GM23338 (cell line): Measurements from ENCODE around the gene GPC5. TPM values are rescaled to one million over a fixed set of nuclear protein-coding genes. Genes with fewer than 3 reads are reported as not detected.

Source experiments
- ATAC-seq: fragments of 200-7000 bp; cut with Tn5 transposase; 3 replicates; pipeline ENCODE4 v1.9.1; 2020
- DNase-seq: peaks from one replicate; pipeline ENCODE4 v3.0.0-alpha.2; 2015; ENCODE audit warnings: low spot score
- H2AFZ ChIP-seq: fragments of 200-600 bp; sonication (generic); 2 replicates; pipeline ENCODE4 v1.8.0; 2016; ENCODE audit warnings: antibody characterized with exemption, mild to moderate bottlenecking, moderate library complexity
- H3F3A ChIP-seq: fragments of 200-600 bp; sonication (generic); replicated peaks from 2 replicates; pipeline ENCODE4 v1.8.0; 2017; ENCODE audit warnings: antibody characterized with exemption, mixed run types, low read depth
- H3K27ac ChIP-seq: fragments of 200-600 bp; sonication (generic); 2 replicates; pipeline ENCODE4 v1.6.1; 2016; ENCODE audit warnings: low read depth
- H3K27me3 ChIP-seq: fragments of 200-600 bp; sonication (generic); 2 replicates; pipeline ENCODE4 v1.8.0; 2016; ENCODE audit warnings: mild to moderate bottlenecking, mixed run types, moderate library complexity; ENCODE audit not compliant: insufficient read depth
- H3K36me3 ChIP-seq: fragments of 200-600 bp; sonication (generic); 2 replicates; pipeline ENCODE4 v1.8.0; 2016; ENCODE audit warnings: mild to moderate bottlenecking; ENCODE audit not compliant: insufficient read depth
- H3K4me1 ChIP-seq: fragments of 200-600 bp; sonication (generic); 2 replicates; pipeline ENCODE4 v1.8.0; 2016; ENCODE audit warnings: mild to moderate bottlenecking, moderate library complexity; ENCODE audit not compliant: insufficient read depth
- H3K4me2 ChIP-seq: fragments of 200-600 bp; sonication (generic); 2 replicates; pipeline ENCODE4 v1.7.1; 2017; ENCODE audit warnings: mixed run types
- H3K4me3 ChIP-seq: fragments of 200-600 bp; sonication (generic); 2 replicates; pipeline ENCODE4 v1.6.1; 2016; ENCODE audit warnings: mixed run types
- H3K79me2 ChIP-seq: fragments of 200-600 bp; sonication (generic); replicated peaks from 2 replicates; pipeline ENCODE4 v1.8.0; 2017; ENCODE audit warnings: mild to moderate bottlenecking; ENCODE audit not compliant: insufficient read depth
- H3K9me2 ChIP-seq: fragments of 200-600 bp; sonication (generic); 2 replicates; pipeline ENCODE4 v1.8.0; 2017; ENCODE audit not compliant: insufficient read depth
- H4K20me1 ChIP-seq: fragments of 200-600 bp; sonication (generic); replicated peaks from 2 replicates; pipeline ENCODE4 v1.8.0; 2017; ENCODE audit warnings: mild to moderate bottlenecking; ENCODE audit not compliant: insufficient read depth
- H3K27ac Mint-ChIP-seq: 2 replicates; pipeline ENCODE4 v1.8.0; 2020; ENCODE audit warnings: inconsistent platforms, mild to moderate bottlenecking, moderate library complexity, mixed read lengths
- H3K27me3 Mint-ChIP-seq: 3 replicates; pipeline ENCODE4 v1.8.0; 2022; ENCODE audit warnings: low read depth, mild to moderate bottlenecking, moderate library complexity, mixed read lengths, inconsistent platforms; ENCODE audit not compliant: insufficient read depth, poor library complexity
- H3K36me3 Mint-ChIP-seq: 3 replicates; pipeline ENCODE4 v1.8.0; 2021; ENCODE audit warnings: low read depth, mild to moderate bottlenecking, inconsistent platforms, moderate library complexity, mixed read lengths
- H3K4me1 Mint-ChIP-seq: 3 replicates; pipeline ENCODE4 v1.8.0; 2020; ENCODE audit warnings: mild to moderate bottlenecking, inconsistent platforms, mixed read lengths
- H3K4me3 Mint-ChIP-seq: 3 replicates; pipeline ENCODE4 v1.8.0; 2021; ENCODE audit warnings: moderate library complexity, mild to moderate bottlenecking, inconsistent platforms, mixed read lengths
- H3K9me3 Mint-ChIP-seq: 3 replicates; pipeline ENCODE4 v1.8.0; 2020; ENCODE audit warnings: moderate library complexity, mild to moderate bottlenecking, inconsistent platforms, mixed read lengths
- CREB1 ChIP-seq: fragments of 250-450 bp; sonication (Bioruptor Pico); IDR thresholded peaks from 2 replicates; pipeline ENCODE4 v1.5.0; 2020; ENCODE audit warnings: low read depth, mild to moderate bottlenecking, moderate library complexity
- ETS1 ChIP-seq: IDR thresholded peaks from 2 replicates; pipeline ENCODE4 v1.6.1; 2016; ENCODE audit warnings: antibody characterized with exemption
- EZH2 ChIP-seq: fragments of 200-600 bp; sonication (generic); IDR thresholded peaks from one replicate; pipeline ENCODE4 v1.8.0; 2017; ENCODE audit warnings: antibody characterized with exemption, mild to moderate bottlenecking, low read depth; ENCODE audit not compliant: unreplicated experiment
- JUNB ChIP-seq: IDR thresholded peaks from one replicate; pipeline ENCODE4 v1.6.1; 2016; ENCODE audit warnings: antibody characterized with exemption; ENCODE audit not compliant: unreplicated experiment
- NANOG ChIP-seq: IDR thresholded peaks from 2 replicates; pipeline ENCODE4 v1.6.1; 2016; ENCODE audit warnings: antibody characterized with exemption, borderline replicate concordance
- POLR2AphosphoS5 ChIP-seq: IDR thresholded peaks from 2 replicates; pipeline ENCODE4 v1.6.1; 2016; ENCODE audit warnings: antibody characterized with exemption, low read depth
- ZNF114 ChIP-seq: fragments of 250-450 bp; sonication (Bioruptor Pico); IDR thresholded peaks from 2 replicates; pipeline ENCODE4 v1.5.0; 2020; ENCODE audit warnings: mild to moderate bottlenecking, moderate library complexity
- ZNF331 ChIP-seq: fragments of 250-450 bp; sonication (Bioruptor Pico); IDR thresholded peaks from 2 replicates; pipeline ENCODE4 v1.5.0; 2020; ENCODE audit warnings: low read depth, mild to moderate bottlenecking, moderate library complexity
- polyA plus RNA-seq: library from polyadenylated mRNA; unstranded; fragments of >200 nt; fragmentation: Nextera tagmentation; extraction: Ambion mirVana; gene quantifications from 2 replicates; pipeline ENCODE4 v1.2.1, GENCODE V29; 2016
- total RNA-seq: library from RNA; depleted of rRNA; stranded (reverse); fragments of >200 nt; shearing (Covaris generic); gene quantifications from 2 replicates; pipeline ENCODE4 v1.2.3, GENCODE V29; 2014
- TF ChIP-seq, protein P1 (sequence below), 2 experiments: fragments of 200-600 bp in 1 of 2; sonication (generic) in 1 of 2; conservative IDR thresholded peaks; 2 replicates each; pipeline versions ENCODE4 v1.5.1 to v1.6.1; 2016 to 2017; ENCODE audit warnings: antibody characterized with exemption in 2 of 2, low read depth in 2 of 2, mild to moderate bottlenecking in 2 of 2, moderate library complexity in 1 of 2
- TF ChIP-seq, protein P2 (sequence below): fragments of 250-450 bp; sonication (Bioruptor Pico); IDR thresholded peaks from 2 replicates; pipeline ENCODE4 v1.5.0; 2020; ENCODE audit warnings: mild to moderate bottlenecking, moderate library complexity

GPC5 gene
- total and polyA plus RNA-seq, 2 experiments from 2014 or later: 0.95 to 1.1 TPM

GRCh38 chr13:91564396-91564795 is 166.0 kb downstream of the GPC5 start:
- H3K27ac ChIP-seq: no peak overlapping the region
- no peaks in the 10 kb centered on the region for H3K9me2 ChIP-seq
- no peak overlapping the region for H3K27ac Mint-ChIP-seq
- H3K36me3 Mint-ChIP-seq: no peaks in the 10 kb centered on the region
- H3K27me3 Mint-ChIP-seq: peaks cover 2% of the 10 kb centered on the region
- H3K9me3 Mint-ChIP-seq: no peaks in the 10 kb centered on the region
- H2AFZ ChIP-seq: no peak overlapping the region
- no peaks in the 10 kb centered on the region for H4K20me1 ChIP-seq
- no peaks in the 10 kb centered on the region for H3K27me3 ChIP-seq
- H3K4me3 Mint-ChIP-seq: no peak overlapping the region
- no peaks in the 10 kb centered on the region for H3K4me1 ChIP-seq
- H3K36me3 ChIP-seq: no peaks in the 10 kb centered on the region
- no peaks in the 10 kb centered on the region for H3K79me2 ChIP-seq
- no peak overlapping the region for H3K4me3 ChIP-seq
- ATAC-seq (no peak), DNase-seq (no peak)
- no peaks in the 10 kb centered on the region for H3K4me1 Mint-ChIP-seq
- H3K4me2 ChIP-seq: no peak overlapping the region
- TF ChIP-seq JUNB (no peak), ZNF331 (CRISPR knock-in tag) (no peak), POLR2AphosphoS5 (no peak), ETS1 (no peak), CREB1 (CRISPR knock-in tag) (no peak)
- TF ChIP-seq, protein P1, sequence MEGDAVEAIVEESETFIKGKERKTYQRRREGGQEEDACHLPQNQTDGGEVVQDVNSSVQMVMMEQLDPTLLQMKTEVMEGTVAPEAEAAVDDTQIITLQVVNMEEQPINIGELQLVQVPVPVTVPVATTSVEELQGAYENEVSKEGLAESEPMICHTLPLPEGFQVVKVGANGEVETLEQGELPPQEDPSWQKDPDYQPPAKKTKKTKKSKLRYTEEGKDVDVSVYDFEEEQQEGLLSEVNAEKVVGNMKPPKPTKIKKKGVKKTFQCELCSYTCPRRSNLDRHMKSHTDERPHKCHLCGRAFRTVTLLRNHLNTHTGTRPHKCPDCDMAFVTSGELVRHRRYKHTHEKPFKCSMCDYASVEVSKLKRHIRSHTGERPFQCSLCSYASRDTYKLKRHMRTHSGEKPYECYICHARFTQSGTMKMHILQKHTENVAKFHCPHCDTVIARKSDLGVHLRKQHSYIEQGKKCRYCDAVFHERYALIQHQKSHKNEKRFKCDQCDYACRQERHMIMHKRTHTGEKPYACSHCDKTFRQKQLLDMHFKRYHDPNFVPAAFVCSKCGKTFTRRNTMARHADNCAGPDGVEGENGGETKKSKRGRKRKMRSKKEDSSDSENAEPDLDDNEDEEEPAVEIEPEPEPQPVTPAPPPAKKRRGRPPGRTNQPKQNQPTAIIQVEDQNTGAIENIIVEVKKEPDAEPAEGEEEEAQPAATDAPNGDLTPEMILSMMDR (conservative IDR thresholded peaks at IDR 0.05; ENCODE audit: low read depth in 2 of 2): no peak
- no peaks in the 10 kb centered on the region for H3F3A ChIP-seq

GRCh38 chr13:91565296-91565695 is 166.9 kb downstream of the GPC5 start:
- Histone ChIP-seq H3K36me3 (no peaks in the 10 kb centered on the region), H4K20me1 (no peaks in the 10 kb centered on the region), H3K27ac (no peak overlapping the region), H3K4me3 (no peak overlapping the region), H2AFZ (no peak overlapping the region), H3K4me2 (no peak overlapping the region), H3K4me1 (no peaks in the 10 kb centered on the region), H3F3A (no peaks in the 10 kb centered on the region), H3K79me2 (no peaks in the 10 kb centered on the region), H3K27me3 (no peaks in the 10 kb centered on the region), H3K9me2 (no peaks in the 10 kb centered on the region)
- H3K27ac Mint-ChIP-seq: no peak overlapping the region
- peaks cover 2% of the 10 kb centered on the region for H3K27me3 Mint-ChIP-seq
- no peak overlapping the region for H3K4me3 Mint-ChIP-seq
- H3K9me3 Mint-ChIP-seq: no peaks in the 10 kb centered on the region
- DNase-seq (no peak), ATAC-seq (no peak)
- no peaks in the 10 kb centered on the region for H3K4me1 Mint-ChIP-seq
- H3K36me3 Mint-ChIP-seq: no peaks in the 10 kb centered on the region
- TF ChIP-seq, protein P2, sequence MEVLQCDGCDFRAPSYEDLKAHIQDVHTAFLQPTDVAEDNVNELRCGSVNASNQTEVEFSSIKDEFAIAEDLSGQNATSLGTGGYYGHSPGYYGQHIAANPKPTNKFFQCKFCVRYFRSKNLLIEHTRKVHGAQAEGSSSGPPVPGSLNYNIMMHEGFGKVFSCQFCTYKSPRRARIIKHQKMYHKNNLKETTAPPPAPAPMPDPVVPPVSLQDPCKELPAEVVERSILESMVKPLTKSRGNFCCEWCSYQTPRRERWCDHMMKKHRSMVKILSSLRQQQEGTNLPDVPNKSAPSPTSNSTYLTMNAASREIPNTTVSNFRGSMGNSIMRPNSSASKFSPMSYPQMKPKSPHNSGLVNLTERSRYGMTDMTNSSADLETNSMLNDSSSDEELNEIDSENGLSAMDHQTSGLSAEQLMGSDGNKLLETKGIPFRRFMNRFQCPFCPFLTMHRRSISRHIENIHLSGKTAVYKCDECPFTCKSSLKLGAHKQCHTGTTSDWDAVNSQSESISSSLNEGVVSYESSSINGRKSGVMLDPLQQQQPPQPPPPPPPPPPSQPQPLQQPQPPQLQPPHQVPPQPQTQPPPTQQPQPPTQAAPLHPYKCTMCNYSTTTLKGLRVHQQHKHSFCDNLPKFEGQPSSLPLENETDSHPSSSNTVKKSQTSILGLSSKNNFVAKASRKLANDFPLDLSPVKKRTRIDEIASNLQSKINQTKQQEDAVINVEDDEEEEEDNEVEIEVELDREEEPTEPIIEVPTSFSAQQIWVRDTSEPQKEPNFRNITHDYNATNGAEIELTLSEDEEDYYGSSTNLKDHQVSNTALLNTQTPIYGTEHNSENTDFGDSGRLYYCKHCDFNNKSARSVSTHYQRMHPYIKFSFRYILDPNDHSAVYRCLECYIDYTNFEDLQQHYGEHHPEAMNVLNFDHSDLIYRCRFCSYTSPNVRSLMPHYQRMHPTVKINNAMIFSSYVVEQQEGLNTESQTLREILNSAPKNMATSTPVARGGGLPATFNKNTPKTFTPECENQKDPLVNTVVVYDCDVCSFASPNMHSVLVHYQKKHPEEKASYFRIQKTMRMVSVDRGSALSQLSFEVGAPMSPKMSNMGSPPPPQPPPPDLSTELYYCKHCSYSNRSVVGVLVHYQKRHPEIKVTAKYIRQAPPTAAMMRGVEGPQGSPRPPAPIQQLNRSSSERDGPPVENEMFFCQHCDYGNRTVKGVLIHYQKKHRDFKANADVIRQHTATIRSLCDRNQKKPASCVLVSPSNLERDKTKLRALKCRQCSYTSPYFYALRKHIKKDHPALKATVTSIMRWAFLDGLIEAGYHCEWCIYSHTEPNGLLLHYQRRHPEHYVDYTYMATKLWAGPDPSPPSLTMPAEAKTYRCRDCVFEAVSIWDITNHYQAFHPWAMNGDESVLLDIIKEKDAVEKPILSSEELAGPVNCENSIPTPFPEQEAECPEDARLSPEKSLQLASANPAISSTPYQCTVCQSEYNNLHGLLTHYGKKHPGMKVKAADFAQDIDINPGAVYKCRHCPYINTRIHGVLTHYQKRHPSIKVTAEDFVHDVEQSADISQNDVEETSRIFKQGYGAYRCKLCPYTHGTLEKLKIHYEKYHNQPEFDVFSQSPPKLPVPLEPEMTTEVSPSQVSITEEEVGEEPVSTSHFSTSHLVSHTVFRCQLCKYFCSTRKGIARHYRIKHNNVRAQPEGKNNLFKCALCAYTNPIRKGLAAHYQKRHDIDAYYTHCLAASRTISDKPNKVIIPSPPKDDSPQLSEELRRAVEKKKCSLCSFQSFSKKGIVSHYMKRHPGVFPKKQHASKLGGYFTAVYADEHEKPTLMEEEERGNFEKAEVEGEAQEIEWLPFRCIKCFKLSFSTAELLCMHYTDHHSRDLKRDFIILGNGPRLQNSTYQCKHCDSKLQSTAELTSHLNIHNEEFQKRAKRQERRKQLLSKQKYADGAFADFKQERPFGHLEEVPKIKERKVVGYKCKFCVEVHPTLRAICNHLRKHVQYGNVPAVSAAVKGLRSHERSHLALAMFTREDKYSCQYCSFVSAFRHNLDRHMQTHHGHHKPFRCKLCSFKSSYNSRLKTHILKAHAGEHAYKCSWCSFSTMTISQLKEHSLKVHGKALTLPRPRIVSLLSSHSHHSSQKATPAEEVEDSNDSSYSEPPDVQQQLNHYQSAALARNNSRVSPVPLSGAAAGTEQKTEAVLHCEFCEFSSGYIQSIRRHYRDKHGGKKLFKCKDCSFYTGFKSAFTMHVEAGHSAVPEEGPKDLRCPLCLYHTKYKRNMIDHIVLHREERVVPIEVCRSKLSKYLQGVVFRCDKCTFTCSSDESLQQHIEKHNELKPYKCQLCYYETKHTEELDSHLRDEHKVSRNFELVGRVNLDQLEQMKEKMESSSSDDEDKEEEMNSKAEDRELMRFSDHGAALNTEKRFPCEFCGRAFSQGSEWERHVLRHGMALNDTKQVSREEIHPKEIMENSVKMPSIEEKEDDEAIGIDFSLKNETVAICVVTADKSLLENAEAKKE (CRISPR knock-in tag): no peak
- TF ChIP-seq JUNB: no peak
- no peak for TF ChIP-seq EZH2
- TF ChIP-seq ETS1: no peak
- TF ChIP-seq NANOG: no peak
- no peak for TF ChIP-seq ZNF331 (CRISPR knock-in tag)
- no peak for TF ChIP-seq ZNF114 (CRISPR knock-in tag)
